Measurements from ENCODE around the gene CNTNAP3. TPM values are rescaled to one million over a fixed set of nuclear protein-coding genes. Genes with fewer than 3 reads are reported as not detected.
"Not testable (repeated sequence)": the region's sequence is repeated elsewhere in the genome, so short reads cannot be mapped to it uniquely, and the experiment has no call there.

The CNTNAP3 gene
- total and polyA plus RNA-seq, 2 of the 8 experiments (the other 6 are each of a cell fraction or from before 2014, with no cell fraction given): 2.8 to 9.0 TPM

- H3K56ac ChIP-seq (replicated peaks; ENCODE audit: insufficient read length, low read depth, low read length); H3K36me3 ChIP-seq (ENCODE audit: control insufficient read depth in 2 of 4, insufficient read depth in 4 of 4, low read length in 3 of 4); H4K8ac ChIP-seq (ENCODE audit: extremely low read depth, insufficient read depth, low read length); H3K79me1 ChIP-seq (ENCODE audit: low read depth, low read length); H2AFZ ChIP-seq (ENCODE audit: low read length); FAIRE-seq; H3K4ac ChIP-seq (replicated peaks; ENCODE audit: insufficient read length, low read depth, low read length); H3K9ac ChIP-seq (replicated peaks in 1 of 4; ENCODE audit: extremely low read depth in 1 of 4, low read depth in 3 of 4, low read length in 3 of 4); H2AK5ac ChIP-seq (ENCODE audit: low read depth, low read length); H4K5ac ChIP-seq (ENCODE audit: insufficient read length, low read depth, low read length); H3K14ac ChIP-seq (ENCODE audit: insufficient read length); H3K9me3 ChIP-seq (ENCODE audit: insufficient read depth in 2 of 2, low read depth in 1 of 2, low read length in 1 of 2); H2BK15ac ChIP-seq (ENCODE audit: low read length); H2BK120ac ChIP-seq (replicated peaks; ENCODE audit: low read depth, low read length); H2BK5ac ChIP-seq (ENCODE audit: low read depth, low read length); H3K4me1 ChIP-seq (replicated peaks in 1 of 4; ENCODE audit: control insufficient read depth in 3 of 4, insufficient read depth in 4 of 4, low read length in 3 of 4); H3K4me3 ChIP-seq (ENCODE audit: extremely low read depth in 1 of 4, insufficient read depth in 2 of 4, low read depth in 3 of 4, low read length in 4 of 4); DNase-seq (ENCODE audit: low read depth in 1 of 2, low spot score in 2 of 2); H2BK12ac ChIP-seq (ENCODE audit: low read depth, low read length); H3K4me2 ChIP-seq (ENCODE audit: insufficient read depth in 1 of 2, low read depth in 2 of 2, low read length in 2 of 2); H3K18ac ChIP-seq (ENCODE audit: extremely low read depth, low read length); CTCF ChIA-PET (ENCODE audit: partially characterized antibody); H4K20me1 ChIP-seq (replicated peaks in 1 of 2; ENCODE audit: control insufficient read depth in 1 of 2, insufficient read depth in 2 of 2, low read length in 2 of 2); H2BK20ac ChIP-seq (ENCODE audit: low read length); H3K27me3 ChIP-seq (replicated peaks in 1 of 4; ENCODE audit: control insufficient read depth in 3 of 4, extremely low read depth in 1 of 4, insufficient read depth in 3 of 4, low read length in 3 of 4); H3K79me2 ChIP-seq (ENCODE audit: control insufficient read depth in 1 of 2, insufficient read depth in 2 of 2, low read length in 2 of 2); H3K27ac ChIP-seq (ENCODE audit: low read depth, low read length); H3K23ac ChIP-seq (ENCODE audit: insufficient read length); POLR2A ChIA-PET (ENCODE audit: partially characterized antibody); H3K23me2 ChIP-seq (ENCODE audit: low read depth, low read length); H4K91ac ChIP-seq (replicated peaks; ENCODE audit: insufficient read length, low read length): not testable (repeated sequence)
- WGBS, 2 experiments (ENCODE audit: extremely low coverage in 1 of 2, insufficient coverage in 1 of 2, insufficient read length in 1 of 2, insufficient replicate concordance in 2 of 2, low coverage in 1 of 2, low lambda C conversion rate in 2 of 2, missing lambda C conversion rate in 1 of 2): 83% methylated on average over 8 of the region's 11 CpGs; no CpG with 5 or more reads in 1 of the 2 experiments
Measured at GRCh38 chr9:39030204-39031019, 257.6 kb downstream of the CNTNAP3 start.

- H3K18ac ChIP-seq (ENCODE audit: extremely low read depth, low read length); H2BK20ac ChIP-seq (ENCODE audit: low read length); H3K79me1 ChIP-seq (ENCODE audit: low read depth, low read length); H4K8ac ChIP-seq (ENCODE audit: extremely low read depth, insufficient read depth, low read length); H3K56ac ChIP-seq (replicated peaks; ENCODE audit: insufficient read length, low read depth, low read length); H3K27ac ChIP-seq (ENCODE audit: low read depth, low read length); H2AFZ ChIP-seq (ENCODE audit: low read length); H3K9me3 ChIP-seq (ENCODE audit: insufficient read depth in 2 of 2, low read depth in 1 of 2, low read length in 1 of 2); H3K4me2 ChIP-seq (ENCODE audit: insufficient read depth in 1 of 2, low read depth in 2 of 2, low read length in 2 of 2); H4K91ac ChIP-seq (replicated peaks; ENCODE audit: insufficient read length, low read length); H3K27me3 ChIP-seq (replicated peaks in 1 of 4; ENCODE audit: control insufficient read depth in 3 of 4, extremely low read depth in 1 of 4, insufficient read depth in 3 of 4, low read length in 3 of 4); H3K14ac ChIP-seq (ENCODE audit: insufficient read length); H3K4me3 ChIP-seq (ENCODE audit: extremely low read depth in 1 of 4, insufficient read depth in 2 of 4, low read depth in 3 of 4, low read length in 4 of 4); H3K79me2 ChIP-seq (ENCODE audit: control insufficient read depth in 1 of 2, insufficient read depth in 2 of 2, low read length in 2 of 2); H2BK15ac ChIP-seq (ENCODE audit: low read length); H3K4ac ChIP-seq (replicated peaks; ENCODE audit: insufficient read length, low read depth, low read length); DNase-seq (ENCODE audit: low read depth in 1 of 2, low spot score in 2 of 2); H2BK5ac ChIP-seq (ENCODE audit: low read depth, low read length); H3K4me1 ChIP-seq (replicated peaks in 1 of 4; ENCODE audit: control insufficient read depth in 3 of 4, insufficient read depth in 4 of 4, low read length in 3 of 4); H3K23me2 ChIP-seq (ENCODE audit: low read depth, low read length); H2BK12ac ChIP-seq (ENCODE audit: low read depth, low read length); FAIRE-seq; H2BK120ac ChIP-seq (replicated peaks; ENCODE audit: low read depth, low read length); H3K9ac ChIP-seq (replicated peaks in 1 of 4; ENCODE audit: extremely low read depth in 1 of 4, low read depth in 3 of 4, low read length in 3 of 4); H3K36me3 ChIP-seq (ENCODE audit: control insufficient read depth in 2 of 4, insufficient read depth in 4 of 4, low read length in 3 of 4); H2AK5ac ChIP-seq (ENCODE audit: low read depth, low read length); H4K5ac ChIP-seq (ENCODE audit: insufficient read length, low read depth, low read length); POLR2A ChIA-PET (ENCODE audit: partially characterized antibody); H3K23ac ChIP-seq (ENCODE audit: insufficient read length); H4K20me1 ChIP-seq (replicated peaks in 1 of 2; ENCODE audit: control insufficient read depth in 1 of 2, insufficient read depth in 2 of 2, low read length in 2 of 2): not testable (repeated sequence)
- CTCF ChIA-PET (ENCODE audit: partially characterized antibody): interaction anchor here (1.0 kb wide), 1 partner anchor 13 kb away, joined by 5 read pairs; no protein-coding TSS in a partner anchor
- WGBS, 2 experiments (ENCODE audit: extremely low coverage in 1 of 2, insufficient coverage in 1 of 2, insufficient read length in 1 of 2, insufficient replicate concordance in 2 of 2, low coverage in 1 of 2, low lambda C conversion rate in 2 of 2, missing lambda C conversion rate in 1 of 2): 88% methylated on average over 4 of the region's 5 CpGs; no CpG with 5 or more reads in 1 of the 2 experiments
Measured at GRCh38 chr9:39028855-39029254, 259.1 kb downstream of the CNTNAP3 start.

Data from H1 (cell line).